ENCODE measurements around the gene SMAD2. TPM values are rescaled to one million over a fixed set of nuclear protein-coding genes. Genes with fewer than 3 reads are reported as not detected.
A peak's percentile ranks its signal among the peaks of the same experiment; 100 is the strongest.

The SMAD2 gene
- total RNA-seq, 2 experiments from 2014 or later: 80.4 to 83.0 TPM

- Histone ChIP-seq H3K4me1 (ENCODE audit: insufficient read depth, low read length) (peaks cover 32% of the 10 kb centered on the region), H3K36me3 (ENCODE audit: insufficient read depth, low read length) (peaks cover 5% of the 10 kb centered on the region), H3K27me3 (ENCODE audit: control insufficient read depth in 1 of 2, insufficient read depth in 2 of 2, low read length in 2 of 2) (no peaks in the 10 kb centered on the region), H3K4me3 (ENCODE audit: low read length) (no peak overlapping the region), H3K27ac (ENCODE audit: low read depth in 1 of 2, low read length in 2 of 2) (no peak overlapping the region), H3K9me3 (ENCODE audit: control insufficient read depth in 1 of 2, insufficient read depth in 1 of 2, low read length in 2 of 2) (peaks cover 0 to 4% of the 10 kb centered on the region in 2 experiments)
- ATAC-seq (ENCODE audit: poor library complexity) (no peak), DNase-seq (no peak)
- no peak overlapping the region for H3K4me3 Mint-ChIP-seq
- H3K36me3 Mint-ChIP-seq (ENCODE audit: low read depth): peaks cover 52% of the 10 kb centered on the region
- H3K4me1 Mint-ChIP-seq (ENCODE audit: low read depth): peaks cover 92% of the 10 kb centered on the region
- TF ChIP-seq, protein P1, sequence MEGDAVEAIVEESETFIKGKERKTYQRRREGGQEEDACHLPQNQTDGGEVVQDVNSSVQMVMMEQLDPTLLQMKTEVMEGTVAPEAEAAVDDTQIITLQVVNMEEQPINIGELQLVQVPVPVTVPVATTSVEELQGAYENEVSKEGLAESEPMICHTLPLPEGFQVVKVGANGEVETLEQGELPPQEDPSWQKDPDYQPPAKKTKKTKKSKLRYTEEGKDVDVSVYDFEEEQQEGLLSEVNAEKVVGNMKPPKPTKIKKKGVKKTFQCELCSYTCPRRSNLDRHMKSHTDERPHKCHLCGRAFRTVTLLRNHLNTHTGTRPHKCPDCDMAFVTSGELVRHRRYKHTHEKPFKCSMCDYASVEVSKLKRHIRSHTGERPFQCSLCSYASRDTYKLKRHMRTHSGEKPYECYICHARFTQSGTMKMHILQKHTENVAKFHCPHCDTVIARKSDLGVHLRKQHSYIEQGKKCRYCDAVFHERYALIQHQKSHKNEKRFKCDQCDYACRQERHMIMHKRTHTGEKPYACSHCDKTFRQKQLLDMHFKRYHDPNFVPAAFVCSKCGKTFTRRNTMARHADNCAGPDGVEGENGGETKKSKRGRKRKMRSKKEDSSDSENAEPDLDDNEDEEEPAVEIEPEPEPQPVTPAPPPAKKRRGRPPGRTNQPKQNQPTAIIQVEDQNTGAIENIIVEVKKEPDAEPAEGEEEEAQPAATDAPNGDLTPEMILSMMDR (IDR thresholded peaks at IDR 0.05): no peak
- POLR2A ChIA-PET: no interaction called here
- intact Hi-C loops (cut with DNase I, micrococcal nuclease): no loop called here
- CTCF ChIA-PET: no interaction called here
- no peaks in the 10 kb centered on the region for H3K27me3 Mint-ChIP-seq
- peaks cover 8% of the 10 kb centered on the region for H3K9me3 Mint-ChIP-seq
- H3K27ac Mint-ChIP-seq: peak overlapping the region; percentile 66
These were observed 21.0 kb downstream of the SMAD2 start for GRCh38 chr18:47909484-47909883.

DNA sequence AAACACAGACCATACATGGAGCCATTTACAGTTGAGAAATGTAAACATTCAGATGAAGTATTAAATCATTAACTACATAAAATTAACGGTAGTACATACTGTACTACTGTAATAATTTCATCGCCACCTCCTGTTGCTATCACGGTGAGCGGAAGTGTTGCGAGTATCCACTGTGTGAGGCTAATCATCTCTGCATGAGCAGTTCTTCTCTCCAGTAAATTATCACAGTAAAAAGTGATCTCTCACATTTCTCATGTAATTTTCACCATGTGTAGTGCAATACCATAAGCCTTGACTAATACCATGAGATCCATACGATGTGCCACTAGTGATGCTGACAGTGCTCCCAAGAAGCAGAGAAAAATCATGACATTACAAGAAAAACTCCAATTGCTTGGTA is 21.9 kb downstream of the SMAD2 start:
- peaks cover 92% of the 10 kb centered on the region for H3K4me1 Mint-ChIP-seq (ENCODE audit: low read depth)
- Histone ChIP-seq H3K27me3 (ENCODE audit: control insufficient read depth in 1 of 2, insufficient read depth in 2 of 2, low read length in 2 of 2) (no peaks in the 10 kb centered on the region), H3K27ac (ENCODE audit: low read depth in 1 of 2, low read length in 2 of 2) (no peak overlapping the region), H3K9me3 (ENCODE audit: control insufficient read depth in 1 of 2, insufficient read depth in 1 of 2, low read length in 2 of 2) (peaks cover 4 to 8% of the 10 kb centered on the region in 2 experiments), H3K36me3 (ENCODE audit: insufficient read depth, low read length) (peaks cover 5% of the 10 kb centered on the region), H3K4me1 (ENCODE audit: insufficient read depth, low read length) (peaks cover 32% of the 10 kb centered on the region), H3K4me3 (ENCODE audit: low read length) (no peak overlapping the region)
- ChIA-PET CTCF (no interaction called here), POLR2A (interaction anchor here (1.0 kb wide), 1 partner anchor 22 kb away, joined by 8 read pairs; the partner anchor contains the start of gene SMAD2)
- peaks cover 58% of the 10 kb centered on the region for H3K36me3 Mint-ChIP-seq (ENCODE audit: low read depth)
- peaks cover 10% of the 10 kb centered on the region for H3K9me3 Mint-ChIP-seq
- H3K27me3 Mint-ChIP-seq: no peaks in the 10 kb centered on the region
- ATAC-seq (ENCODE audit: poor library complexity) (no peak), DNase-seq (no peak)
- intact Hi-C loops (cut with DNase I, micrococcal nuclease): no loop called here
- TF ChIP-seq, protein P1 (IDR thresholded peaks at IDR 0.05): no peak
- H3K27ac Mint-ChIP-seq: peak overlapping the region; percentile 55
- no peak overlapping the region for H3K4me3 Mint-ChIP-seq

GRCh38 chr18:47906408-47906807 is 24.1 kb downstream of the SMAD2 start:
- H3K4me3 ChIP-seq (ENCODE audit: low read length): no peak overlapping the region
- ATAC-seq (ENCODE audit: poor library complexity): no peak
- Mint-ChIP-seq H3K4me1 (ENCODE audit: low read depth) (peaks cover 92% of the 10 kb centered on the region), H3K9me3 (peaks cover 13% of the 10 kb centered on the region), H3K36me3 (ENCODE audit: low read depth) (peaks cover 79% of the 10 kb centered on the region), H3K27me3 (no peaks in the 10 kb centered on the region), H3K4me3 (no peak overlapping the region), H3K27ac (peak overlapping the region; percentile 7)
- intact Hi-C loops (cut with DNase I, micrococcal nuclease): no loop called here
- H3K36me3 ChIP-seq (ENCODE audit: insufficient read depth, low read length): peaks cover 5% of the 10 kb centered on the region
- no peaks in the 10 kb centered on the region for H3K27me3 ChIP-seq (ENCODE audit: control insufficient read depth in 1 of 2, insufficient read depth in 2 of 2, low read length in 2 of 2)
- DNase-seq: no peak
- peaks cover 4 to 13% of the 10 kb centered on the region in 2 experiments for H3K9me3 ChIP-seq (ENCODE audit: control insufficient read depth in 1 of 2, insufficient read depth in 1 of 2, low read length in 2 of 2)
- TF ChIP-seq, protein P1 (IDR thresholded peaks at IDR 0.05): no peak
- no peak overlapping the region for H3K27ac ChIP-seq (ENCODE audit: low read depth in 1 of 2, low read length in 2 of 2)
- ChIA-PET CTCF (no interaction called here), POLR2A (interaction anchor here (0.7 to 1.8 kb wide), 2 partner anchors 17 to 25 kb away, joined by 5 read pairs; no protein-coding TSS in a partner anchor)
- H3K4me1 ChIP-seq (ENCODE audit: insufficient read depth, low read length): peaks cover 29% of the 10 kb centered on the region
